Left ventricle myocardium inferior (tissue), 1 donor: ENCODE data around the gene CLSTN1. TPM values are rescaled to one million over a fixed set of nuclear protein-coding genes. Genes with fewer than 3 reads are reported as not detected.
"Not testable (repeated sequence)": the region's sequence is repeated elsewhere in the genome, so short reads cannot be mapped to it uniquely, and the experiment has no call there.

Experiments
- DNase-seq: peaks from one replicate; pipeline ENCODE4 v3.0.0-alpha.2; 2020
- H3K27ac ChIP-seq: fragments of 200-600 bp; replicated peaks from 2 replicates; pipeline ENCODE4 v1.8.0; 2021
- H3K27me3 ChIP-seq: fragments of 200-600 bp; 2 replicates; pipeline ENCODE4 v1.8.0; 2021; ENCODE audit warnings: low read depth
- H3K36me3 ChIP-seq: fragments of 200-600 bp; 2 replicates; pipeline ENCODE4 v1.8.0; 2021
- H3K4me1 ChIP-seq: fragments of 200-600 bp; 2 replicates; pipeline ENCODE4 v1.8.0; 2021
- H3K4me3 ChIP-seq: fragments of 200-600 bp; 2 replicates; pipeline ENCODE4 v1.8.0; 2021; ENCODE audit warnings: mild to moderate bottlenecking, moderate library complexity
- H3K9me3 ChIP-seq: fragments of 200-600 bp; replicated peaks from 2 replicates; pipeline ENCODE4 v1.8.0; 2021
- intact Hi-C: fragments of 100-400 bp; cut with micrococcal nuclease; formaldehyde crosslinking; loops from one replicate; pipeline ENCODE4 v1.11.0; 2022
- total RNA-seq: library from RNA; stranded (reverse); fragmentation: NEBNext Ultra II Directional; extraction: Animal tissue kit (Norgen Biotek cat#: 25700); gene quantifications from one replicate; pipeline ENCODE4 v1.2.1, GENCODE V29; 2021
- TF ChIP-seq, protein P1 (sequence below): fragments of 200-600 bp; IDR thresholded peaks from 2 replicates; pipeline ENCODE4 v1.8.0; 2021; ENCODE audit warnings: antibody characterized with exemption, mild to moderate bottlenecking, borderline replicate concordance
- donor health status: DM: no; HTN: yes; CAD: no; lungs with severe emphysema.

CLSTN1 gene
- total RNA-seq, 1 donor from 2014 or later, result 63.5 TPM

DNA sequence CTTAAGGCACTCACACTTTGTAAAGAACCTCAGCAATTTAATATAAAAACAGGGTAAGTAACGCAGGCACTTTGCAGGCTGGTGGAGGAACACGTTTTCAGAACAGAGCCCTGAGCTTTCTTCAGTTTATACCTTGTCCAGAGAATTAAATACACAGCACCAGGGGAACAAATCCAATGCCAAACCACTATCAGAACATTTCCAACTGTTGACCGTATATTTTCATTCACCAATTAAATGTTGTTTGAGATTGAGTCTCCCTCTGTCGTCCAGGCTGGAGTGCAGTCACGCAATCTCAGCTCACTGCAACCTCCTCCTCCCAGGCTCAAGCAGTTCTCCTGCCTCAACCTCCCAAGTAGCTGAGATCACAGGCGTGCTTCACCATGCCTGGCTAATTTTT lies 29.7 kb downstream of the CLSTN1 start:
- TF ChIP-seq, protein P1, sequence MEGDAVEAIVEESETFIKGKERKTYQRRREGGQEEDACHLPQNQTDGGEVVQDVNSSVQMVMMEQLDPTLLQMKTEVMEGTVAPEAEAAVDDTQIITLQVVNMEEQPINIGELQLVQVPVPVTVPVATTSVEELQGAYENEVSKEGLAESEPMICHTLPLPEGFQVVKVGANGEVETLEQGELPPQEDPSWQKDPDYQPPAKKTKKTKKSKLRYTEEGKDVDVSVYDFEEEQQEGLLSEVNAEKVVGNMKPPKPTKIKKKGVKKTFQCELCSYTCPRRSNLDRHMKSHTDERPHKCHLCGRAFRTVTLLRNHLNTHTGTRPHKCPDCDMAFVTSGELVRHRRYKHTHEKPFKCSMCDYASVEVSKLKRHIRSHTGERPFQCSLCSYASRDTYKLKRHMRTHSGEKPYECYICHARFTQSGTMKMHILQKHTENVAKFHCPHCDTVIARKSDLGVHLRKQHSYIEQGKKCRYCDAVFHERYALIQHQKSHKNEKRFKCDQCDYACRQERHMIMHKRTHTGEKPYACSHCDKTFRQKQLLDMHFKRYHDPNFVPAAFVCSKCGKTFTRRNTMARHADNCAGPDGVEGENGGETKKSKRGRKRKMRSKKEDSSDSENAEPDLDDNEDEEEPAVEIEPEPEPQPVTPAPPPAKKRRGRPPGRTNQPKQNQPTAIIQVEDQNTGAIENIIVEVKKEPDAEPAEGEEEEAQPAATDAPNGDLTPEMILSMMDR, result no peak
- H3K27ac ChIP-seq, result no peak overlapping the region
- no peaks in the 10 kb centered on the region for H3K36me3 ChIP-seq
- no peak for DNase-seq
- no peaks in the 10 kb centered on the region for H3K27me3 ChIP-seq
- no peaks in the 10 kb centered on the region for H3K9me3 ChIP-seq
- peaks cover 65% of the 10 kb centered on the region for H3K4me1 ChIP-seq
- H3K4me3 ChIP-seq, result no peak overlapping the region
- intact Hi-C loops, result no loop called here

DNA sequence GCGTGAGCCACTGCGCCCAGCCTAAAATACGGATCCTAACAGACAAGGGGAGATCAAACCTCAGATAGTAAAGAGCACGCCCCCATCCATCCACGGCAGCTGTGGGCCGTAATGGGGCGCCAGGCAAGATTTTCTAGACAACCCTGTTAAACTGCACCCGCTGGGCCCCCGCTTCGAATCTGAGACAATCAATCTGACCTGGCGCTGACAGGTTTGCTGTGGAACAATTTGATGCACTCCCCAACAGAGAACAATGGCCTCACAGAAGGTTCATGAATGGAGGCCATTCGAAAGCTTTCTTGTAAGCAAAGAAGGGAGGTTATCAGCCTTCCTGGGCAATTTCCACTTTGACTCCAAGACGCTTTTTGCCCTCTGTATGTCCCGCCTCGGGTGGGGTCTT lies 30.5 kb downstream of the CLSTN1 start:
- Histone ChIP-seq H3K4me1 (peaks cover 57% of the 10 kb centered on the region), H3K4me3 (no peak overlapping the region), H3K27me3 (no peaks in the 10 kb centered on the region), H3K36me3 (no peaks in the 10 kb centered on the region), H3K27ac (no peak overlapping the region), H3K9me3 (no peaks in the 10 kb centered on the region)
- no peak for DNase-seq
- TF ChIP-seq, protein P1, result no peak
- intact Hi-C loops, result no loop called here

DNA sequence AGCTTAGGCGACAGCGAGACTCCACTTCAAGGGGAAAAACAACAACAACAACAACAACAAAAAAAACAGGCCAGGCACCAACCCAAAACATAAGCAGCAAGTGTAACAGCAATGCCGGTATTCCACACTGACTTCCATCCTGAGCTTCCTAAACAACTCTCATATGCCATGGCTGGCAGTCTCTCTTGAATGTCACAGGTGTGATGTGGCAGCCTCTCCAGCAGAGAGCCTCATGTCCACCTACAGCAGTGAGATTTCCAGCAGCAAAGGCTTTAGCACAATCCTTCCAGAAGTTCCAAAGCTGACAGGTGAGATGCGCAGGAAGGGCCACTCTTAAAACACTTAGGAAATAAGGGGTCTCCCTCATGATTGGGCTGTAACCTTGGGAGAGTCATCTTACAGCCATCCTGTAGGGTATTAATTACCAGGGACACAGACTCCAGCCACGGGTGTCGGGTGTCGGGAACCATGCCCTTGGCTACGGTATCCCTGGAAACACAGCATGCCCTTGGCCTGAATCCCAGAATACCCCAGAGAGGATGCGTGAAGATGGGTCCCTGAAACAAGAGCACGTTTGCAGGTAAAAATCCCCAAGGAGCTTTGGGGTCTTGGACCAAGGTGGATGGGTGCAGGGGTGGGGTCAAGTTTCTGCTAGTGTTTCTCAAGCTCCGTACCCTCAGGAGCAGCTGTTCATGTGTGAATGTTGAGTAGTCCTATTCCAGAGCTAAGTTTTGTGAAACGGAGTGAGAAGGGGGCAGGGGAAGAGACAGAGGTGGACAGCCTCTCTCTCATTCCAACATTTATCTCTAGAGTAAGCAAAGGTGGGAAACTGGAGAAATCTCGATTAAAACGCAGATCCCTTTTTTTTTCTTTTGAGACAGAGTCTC lies 31.4 kb downstream of the CLSTN1 start:
- Histone ChIP-seq H3K27ac (no peak overlapping the region), H3K27me3 (no peaks in the 10 kb centered on the region), H3K9me3 (no peaks in the 10 kb centered on the region), H3K36me3 (no peaks in the 10 kb centered on the region), H3K4me3 (no peak overlapping the region), H3K4me1 (peaks cover 50% of the 10 kb centered on the region)
- TF ChIP-seq, protein P1, result no peak
- DNase-seq, result no peak
- intact Hi-C loops, result no loop called here

DNA sequence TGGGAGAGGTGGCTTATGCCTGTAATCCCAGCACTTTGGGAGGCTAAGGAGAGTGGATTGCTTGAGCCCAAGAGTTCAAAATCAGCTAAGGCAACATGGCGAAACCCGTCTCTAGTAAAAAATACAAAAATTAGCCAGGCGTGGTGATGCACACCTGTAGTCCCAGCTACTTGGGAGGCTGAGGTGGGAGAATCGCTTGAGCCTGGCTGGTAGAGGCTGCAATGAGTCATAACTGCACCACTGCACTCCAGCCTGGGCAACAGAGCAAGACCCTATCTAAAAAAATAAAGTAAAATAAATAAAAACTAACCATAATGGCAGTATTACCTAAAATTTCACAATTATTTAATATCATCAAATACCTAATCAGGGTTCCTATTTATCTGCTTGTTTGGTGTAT lies 34.1 kb downstream of the CLSTN1 start:
- intact Hi-C loops, H3K27me3 ChIP-seq: not testable (repeated sequence)

DNA sequence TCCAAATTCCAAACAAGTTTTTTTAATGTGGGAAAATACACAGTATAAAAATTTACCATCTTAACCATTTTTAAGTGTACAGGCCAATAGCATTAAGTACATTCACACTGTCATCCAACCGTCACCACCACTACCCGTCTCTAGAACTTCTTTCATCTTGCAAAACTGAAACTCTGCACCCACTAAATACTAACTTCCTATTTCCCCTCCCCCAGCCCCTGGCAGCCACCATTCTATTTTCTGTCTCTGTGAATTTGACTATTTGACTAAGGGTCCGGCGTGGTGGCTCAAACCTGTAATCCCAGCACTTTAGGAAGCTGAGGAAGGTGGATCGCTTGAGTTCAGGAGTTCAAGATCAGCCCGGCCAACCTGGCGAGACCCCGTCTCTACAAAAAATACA lies 36.1 kb downstream of the CLSTN1 start:
- TF ChIP-seq, protein P1, result no peak
- Histone ChIP-seq H3K27ac (no peak overlapping the region), H3K27me3 (no peaks in the 10 kb centered on the region), H3K4me1 (peaks cover 8% of the 10 kb centered on the region), H3K4me3 (no peak overlapping the region), H3K9me3 (no peaks in the 10 kb centered on the region), H3K36me3 (no peaks in the 10 kb centered on the region)
- intact Hi-C loops, result no loop called here
- DNase-seq, result no peak

More for the DNA sequence above, 34.1 kb downstream of the CLSTN1 start:
- DNase-seq, H3K9me3 ChIP-seq, H3K4me3 ChIP-seq, H3K27ac ChIP-seq, H3K36me3 ChIP-seq: not testable (repeated sequence)
- peaks cover 23% of the 10 kb centered on the region for H3K4me1 ChIP-seq

DNA sequence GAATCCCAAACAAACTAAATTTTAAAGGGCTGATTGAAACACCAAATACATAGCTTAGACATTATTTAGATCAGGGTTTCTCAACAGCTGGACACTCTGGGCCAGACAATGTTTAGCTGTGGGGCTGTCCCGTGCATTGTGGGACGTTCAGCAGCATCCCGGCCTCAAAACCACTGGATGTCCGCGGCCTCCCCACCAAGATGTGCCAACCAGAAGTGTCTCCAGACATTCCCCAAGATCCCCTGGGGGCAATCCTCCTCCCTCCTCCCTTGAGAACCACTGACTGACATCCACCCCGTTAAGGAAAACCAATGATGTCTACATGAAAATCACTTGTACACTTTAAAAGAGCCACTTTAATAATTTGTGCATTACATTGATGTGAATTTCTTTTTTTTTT lies 38.4 kb downstream of the CLSTN1 start:
- intact Hi-C loops, result no loop called here
- no peak for DNase-seq
- H3K4me3 ChIP-seq, result no peak overlapping the region
- no peak overlapping the region for H3K27ac ChIP-seq
- no peaks in the 10 kb centered on the region for H3K36me3 ChIP-seq
- H3K27me3 ChIP-seq, result no peaks in the 10 kb centered on the region
- H3K4me1 ChIP-seq, result no peaks in the 10 kb centered on the region
- H3K9me3 ChIP-seq, result no peaks in the 10 kb centered on the region
- TF ChIP-seq, protein P1, result no peak
